Stimulated activated CD4-positive, alpha-beta T cell treated with anti-CD3 and anti-CD28 coated beads, Interleukin-4, amount 100 ng/mL, for 48 hours (primary cell): Measurements from ENCODE around the gene ZSCAN29.
A peak's percentile ranks its signal among the peaks of the same experiment; 100 is the strongest.
"Not testable (repeated sequence)": the region's sequence is repeated elsewhere in the genome, so short reads cannot be mapped to it uniquely, and the experiment has no call there.

ENCODE experiments used
- DNase-seq, 2 donors: peaks; one replicate each; pipeline ENCODE4 v3.0.0-alpha.2; 2020; ENCODE audit warnings: low read depth in 2 of 2

ZSCAN29 gene

DNA sequence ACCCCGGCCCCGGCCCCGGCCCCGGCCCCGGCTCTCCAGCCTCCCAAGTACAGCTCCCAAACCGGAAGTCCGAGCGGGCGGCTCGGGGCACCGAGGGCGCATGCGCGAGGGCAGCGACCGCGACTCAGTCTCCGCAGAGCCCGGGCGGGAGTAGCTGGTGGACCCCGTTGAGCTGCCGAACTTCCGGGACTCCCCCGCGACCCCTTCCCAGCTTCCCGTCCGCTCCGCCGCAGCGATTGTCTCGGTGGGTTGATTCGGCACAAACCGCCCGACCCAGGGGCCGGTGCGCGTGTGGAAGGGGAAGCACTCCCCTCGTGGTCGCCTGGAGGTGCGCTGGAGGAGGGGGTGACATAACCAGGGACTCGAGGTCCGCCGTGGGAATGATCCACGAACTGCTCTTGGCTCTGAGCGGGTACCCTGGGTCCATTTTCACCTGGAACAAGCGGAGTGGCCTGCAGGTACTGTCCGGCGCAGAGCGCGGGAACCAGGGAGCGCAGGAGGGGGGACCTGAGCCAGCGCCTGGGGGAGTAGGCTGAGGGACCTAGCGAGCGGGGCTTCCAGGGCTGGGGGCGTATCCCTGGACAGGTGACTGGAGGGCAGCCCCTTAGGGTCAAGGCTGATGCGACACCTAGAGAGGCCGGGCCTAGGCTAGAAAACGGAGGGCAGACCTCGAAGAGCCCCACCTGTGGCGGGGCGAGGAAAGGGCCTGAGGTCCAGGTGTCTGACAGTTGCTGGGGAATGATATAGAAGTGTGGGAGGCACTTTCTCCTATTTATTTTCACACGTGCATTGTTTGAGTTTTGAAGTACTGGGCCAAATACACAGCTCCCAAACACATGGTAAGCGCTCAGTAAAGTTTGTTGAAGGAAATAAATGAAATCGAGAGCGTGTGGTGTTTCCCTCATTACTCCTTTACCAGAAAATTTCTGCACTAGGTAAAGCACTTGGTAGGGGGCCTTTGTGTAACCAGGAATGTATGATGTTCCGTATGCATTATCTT lies at the start of gene ZSCAN29, which contains the start of gene TUBGCP4:
Gene ZSCAN29 (minus strand): TSS at position 69 of the 1,000 bp plus-strand sequence. CDS start 1,130 bp downstream, outside the sequence.
Gene TUBGCP4 (plus strand): TSS at position 127 of the 1,000 bp plus-strand sequence. CDS start 254 bp downstream, at position 381.
- peak; percentile 69 to 75 for DNase-seq

DNA sequence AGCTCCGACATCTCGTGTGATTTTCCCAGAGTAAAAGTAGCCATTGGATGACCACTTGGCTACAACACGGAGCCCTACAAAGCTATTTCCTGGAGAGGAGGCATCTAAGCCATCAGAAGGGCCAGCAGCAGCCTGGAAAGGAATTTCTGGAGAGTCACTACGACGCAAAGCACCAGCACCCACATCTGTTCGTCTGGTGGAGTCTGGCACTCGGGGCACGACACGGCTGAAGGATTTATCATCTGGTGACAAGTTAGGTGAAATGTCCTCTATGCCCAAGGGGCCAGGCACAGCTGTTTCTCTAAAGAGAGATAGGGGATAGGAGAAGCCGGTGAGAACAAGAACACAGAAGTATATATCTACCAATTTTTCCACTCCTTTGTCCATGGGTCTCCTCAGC lies 49.6 kb upstream of the ZSCAN29 start:
- no peak for DNase-seq

DNA sequence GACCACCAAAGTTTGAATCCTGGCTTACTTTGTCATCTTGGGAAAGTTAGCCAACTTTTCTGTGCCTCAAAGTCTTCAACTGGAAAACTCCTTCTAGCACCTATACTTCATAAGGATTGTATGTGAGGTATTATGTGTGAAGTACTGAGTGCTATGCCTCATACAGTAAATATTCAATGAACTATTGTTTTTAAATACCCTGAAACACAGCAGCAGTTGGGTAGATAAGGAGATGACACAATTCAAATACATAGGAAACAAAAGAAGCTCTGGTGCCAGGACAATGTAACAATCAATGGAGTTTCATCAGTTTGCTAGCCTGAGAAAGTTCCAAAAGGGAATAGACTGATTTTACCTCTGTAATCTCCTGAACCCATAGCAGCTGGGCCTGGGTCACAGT lies 43.4 kb upstream of the ZSCAN29 start:
- DNase-seq: no peak

DNA sequence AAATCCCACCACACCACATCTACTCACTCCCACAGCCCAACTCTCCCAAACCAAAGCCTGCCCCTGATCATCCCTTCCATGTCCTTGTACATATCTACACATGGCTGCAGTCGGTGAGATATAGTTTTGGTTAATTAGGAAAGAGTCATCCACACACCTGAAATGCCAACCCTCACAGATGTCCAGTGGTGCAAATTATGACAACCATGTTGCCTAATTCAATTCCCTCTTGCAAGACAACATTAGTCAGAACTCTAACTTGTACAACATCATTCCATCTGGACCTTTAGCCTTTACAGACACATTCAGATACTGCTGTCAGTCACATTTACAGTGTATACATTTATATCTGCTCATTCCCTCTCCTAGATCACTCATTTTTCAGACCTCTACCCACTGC lies 41.3 kb upstream of the ZSCAN29 start:
- no peak for DNase-seq

DNA sequence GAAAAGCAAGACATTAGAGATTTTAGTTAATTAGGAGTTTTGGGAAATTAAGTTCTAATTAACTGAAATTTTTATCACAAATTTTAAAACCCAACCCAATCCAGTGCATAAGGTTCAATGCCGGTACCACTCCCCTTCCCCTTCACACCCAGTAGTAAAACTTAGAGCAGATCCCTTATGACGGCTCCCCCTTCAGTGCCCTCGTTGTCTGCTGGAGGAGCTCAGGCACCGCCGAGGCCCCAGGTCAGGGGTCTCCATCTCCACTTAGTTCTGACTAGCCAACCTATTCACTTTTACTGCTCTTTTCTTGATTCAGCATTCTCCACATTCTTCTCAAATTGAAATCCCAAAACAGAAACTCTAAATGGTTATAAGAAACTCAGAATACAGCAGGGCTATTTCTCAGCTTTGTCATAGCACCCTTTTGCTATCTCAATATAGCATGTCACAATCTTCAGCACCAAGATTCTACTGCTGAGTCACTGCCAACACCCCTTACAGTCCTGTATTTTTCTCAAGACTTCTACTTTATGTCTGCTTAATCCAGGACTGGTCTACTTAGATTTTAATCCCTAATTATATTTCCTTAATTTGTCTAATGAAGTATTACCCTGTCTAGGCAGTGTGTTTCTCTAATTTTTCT lies 39.9 kb upstream of the ZSCAN29 start:
- DNase-seq: no peak

DNA sequence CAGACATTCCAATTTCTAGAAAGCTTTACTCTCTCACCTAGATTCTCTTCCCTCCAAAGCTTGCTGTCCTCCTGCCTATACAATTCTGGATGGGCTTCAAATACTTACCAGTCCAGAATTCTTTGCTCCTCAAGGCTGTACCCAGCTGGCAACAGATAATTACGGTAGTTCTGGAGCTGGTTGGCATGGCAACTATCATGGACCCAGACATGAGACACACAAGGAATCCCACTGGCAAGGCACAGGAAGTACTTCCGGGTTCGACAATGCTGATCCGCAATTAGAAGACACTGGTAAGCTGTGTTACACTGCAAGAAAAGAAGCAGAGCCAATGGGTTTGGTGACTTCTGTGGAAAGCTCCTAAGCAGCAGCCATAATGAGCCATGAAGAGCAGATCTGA lies 37.9 kb upstream of the ZSCAN29 start:
- no peak for DNase-seq

DNA sequence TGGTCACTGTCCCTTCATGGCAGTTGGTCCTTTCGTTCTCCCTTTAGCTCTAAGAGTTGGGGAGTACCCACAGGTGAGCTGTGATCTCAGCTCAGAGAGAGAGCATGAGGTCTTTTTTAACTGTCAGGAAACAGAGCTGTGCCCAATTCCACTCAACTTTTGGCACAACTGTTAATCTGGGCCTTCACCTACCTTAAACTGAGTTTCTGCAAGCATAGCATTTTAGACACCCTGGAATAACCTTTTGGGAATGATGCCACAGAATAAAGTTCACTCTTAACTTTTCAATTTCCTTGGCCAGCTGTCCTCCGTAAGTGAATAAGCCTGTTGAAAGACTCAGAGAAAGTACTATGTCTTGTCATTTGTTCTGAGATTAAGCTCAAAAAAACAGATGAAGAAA lies 36.0 kb upstream of the ZSCAN29 start:
- no peak for DNase-seq

DNA sequence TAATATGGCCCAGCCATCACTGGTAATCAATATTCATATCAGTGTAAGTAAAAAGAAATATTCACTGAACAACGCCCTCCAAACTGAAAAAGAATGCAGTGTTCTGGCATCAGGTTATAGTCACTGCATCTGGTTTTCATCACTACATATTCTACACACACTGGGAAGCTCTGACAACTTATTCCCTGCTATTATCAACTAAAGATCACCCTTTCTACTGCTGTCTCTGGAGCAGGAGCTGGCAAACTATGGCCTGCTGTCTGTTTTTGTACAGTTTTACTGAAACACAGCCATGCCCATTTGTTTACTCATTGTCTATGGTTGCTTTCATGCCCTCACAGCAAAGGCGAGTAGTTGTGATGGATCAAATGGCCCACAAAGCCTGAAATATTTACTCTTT lies 35.3 kb upstream of the ZSCAN29 start:
- no peak for DNase-seq

DNA sequence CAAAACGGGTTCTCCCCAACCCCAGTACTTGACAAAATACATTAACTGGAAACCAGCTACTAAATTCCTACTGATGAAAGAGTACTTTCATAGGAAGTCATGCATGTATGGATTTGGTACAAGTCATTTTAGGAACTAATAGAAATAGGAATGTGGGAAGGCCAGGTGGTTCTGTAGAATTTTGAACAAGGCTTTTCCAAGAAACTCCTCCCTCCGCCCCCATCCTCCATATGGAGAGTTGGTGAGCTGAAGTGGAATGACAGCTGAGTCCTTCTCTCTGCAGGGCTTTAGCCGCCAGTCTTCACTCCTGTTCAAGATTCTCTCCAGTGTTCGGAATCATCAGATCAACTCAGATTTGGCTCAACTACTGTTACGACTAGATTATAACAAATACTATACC lies 33.3 kb upstream of the ZSCAN29 start:
- DNase-seq: no peak

DNA sequence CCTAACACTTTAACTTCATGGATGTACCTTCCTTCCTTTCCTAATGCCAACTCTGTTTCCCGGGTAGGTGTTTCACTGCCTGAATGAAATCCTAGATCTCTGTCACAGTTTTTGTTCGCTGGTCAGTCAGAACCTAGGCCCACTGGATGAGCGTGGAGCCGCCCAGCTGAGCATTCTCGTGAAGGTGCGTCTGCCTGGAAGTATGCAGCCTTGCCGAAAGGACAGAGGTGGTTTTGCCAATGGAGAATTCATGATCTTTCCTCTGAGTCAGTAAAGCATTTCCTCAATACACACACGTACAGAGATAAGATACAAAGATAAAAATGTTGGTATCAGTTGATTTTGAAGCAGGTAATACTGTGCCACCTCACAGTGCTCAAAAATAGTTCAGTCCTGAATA lies 32.8 kb upstream of the ZSCAN29 start:
- DNase-seq: no peak

DNA sequence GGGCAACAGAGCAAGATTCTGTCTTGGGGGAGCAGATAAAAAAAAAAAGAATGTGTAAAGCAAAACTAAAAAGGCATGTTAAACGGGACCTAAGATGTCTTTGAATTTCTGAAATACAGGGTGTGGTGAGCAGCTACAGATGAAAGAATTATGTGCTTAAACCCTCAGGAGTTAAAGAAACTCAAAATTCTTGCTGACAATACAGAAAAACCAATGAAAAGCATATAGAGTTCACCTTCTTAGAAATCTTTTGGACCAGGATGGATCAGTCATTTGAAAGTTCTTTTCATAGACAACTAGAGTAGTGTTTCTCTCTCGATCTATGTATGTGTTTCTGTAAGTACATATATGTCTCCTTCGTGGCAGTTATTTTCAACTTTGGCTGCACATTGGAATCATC lies 31.4 kb upstream of the ZSCAN29 start:
- DNase-seq: no peak

DNA sequence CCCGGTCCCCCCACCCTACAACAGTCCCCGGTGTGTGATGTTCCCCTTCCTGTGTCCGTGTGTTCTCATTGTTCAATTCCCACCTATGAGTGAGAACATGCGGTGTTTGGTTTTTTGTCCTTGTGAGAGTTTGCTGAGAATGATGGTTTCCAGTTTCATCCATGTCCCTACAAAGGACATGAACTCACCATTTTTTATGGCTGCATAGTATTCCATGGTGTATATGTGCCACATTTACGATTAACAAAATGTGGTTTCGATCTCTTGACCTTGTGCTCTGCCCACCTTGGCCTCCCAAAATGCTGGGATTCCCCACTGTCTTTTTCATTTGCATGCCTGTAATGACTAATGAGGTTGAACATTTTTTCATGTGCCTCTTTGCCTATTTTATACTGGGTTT lies 22.7 kb upstream of the ZSCAN29 start:
- not testable (repeated sequence) for DNase-seq

DNA sequence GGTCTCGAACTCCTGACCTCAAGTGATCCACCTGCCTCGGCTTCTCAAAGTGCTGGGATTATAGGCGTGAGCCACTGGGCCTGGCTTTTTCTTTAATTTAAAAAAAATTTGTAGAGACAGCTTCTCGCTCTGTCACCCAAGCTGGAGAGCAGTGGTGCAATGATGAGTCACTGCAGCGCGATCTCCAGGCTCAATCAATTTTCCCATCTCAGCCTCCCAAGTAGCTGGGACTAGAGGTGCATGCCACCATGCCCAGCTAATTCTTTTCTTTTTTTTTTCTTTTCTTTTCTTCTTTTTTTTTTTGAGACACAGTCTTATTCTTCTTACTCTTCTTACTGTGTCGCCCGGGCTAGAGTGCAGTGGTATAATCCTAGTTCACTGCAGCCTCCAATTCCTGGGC lies 19.9 kb upstream of the ZSCAN29 start:
- no peak for DNase-seq

DNA sequence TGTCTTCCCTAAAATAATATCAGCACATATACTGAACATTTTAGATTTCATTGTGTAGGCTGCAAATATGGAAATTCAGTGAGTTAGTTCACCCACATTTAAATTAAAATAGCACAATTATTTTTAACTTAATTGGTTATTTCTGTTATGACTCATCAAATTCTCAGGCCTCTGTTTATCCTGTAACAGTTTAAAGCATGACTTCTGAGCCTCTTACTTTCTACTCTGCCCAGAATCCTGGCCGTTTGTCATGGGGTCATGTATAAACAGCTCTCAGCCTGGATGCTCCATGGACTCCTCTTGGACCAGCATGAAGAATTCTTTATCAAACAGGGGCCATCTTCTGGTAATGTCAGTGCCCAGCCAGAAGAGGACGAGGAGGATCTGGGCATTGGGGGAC lies 12.2 kb upstream of the ZSCAN29 start:
- no peak for DNase-seq

DNA sequence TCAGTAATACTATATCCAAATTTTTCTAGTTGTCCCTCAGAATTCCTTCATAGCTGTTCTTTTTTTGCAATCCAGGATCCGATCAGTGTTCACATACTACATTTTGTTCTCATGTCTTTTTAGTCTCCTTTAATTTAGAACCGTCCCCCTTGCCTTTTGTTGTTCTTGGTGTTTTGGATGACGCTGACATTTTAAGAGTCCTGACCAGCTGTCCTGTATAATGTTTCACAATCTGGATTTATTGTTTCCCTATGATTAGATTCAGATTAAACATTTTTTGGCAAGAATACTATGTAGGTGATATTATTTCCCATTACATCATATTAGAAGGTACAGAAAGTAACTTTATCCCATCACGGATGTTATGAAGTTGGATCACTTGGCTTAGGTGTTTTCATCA lies 11.5 kb upstream of the ZSCAN29 start:
- DNase-seq: no peak

DNA sequence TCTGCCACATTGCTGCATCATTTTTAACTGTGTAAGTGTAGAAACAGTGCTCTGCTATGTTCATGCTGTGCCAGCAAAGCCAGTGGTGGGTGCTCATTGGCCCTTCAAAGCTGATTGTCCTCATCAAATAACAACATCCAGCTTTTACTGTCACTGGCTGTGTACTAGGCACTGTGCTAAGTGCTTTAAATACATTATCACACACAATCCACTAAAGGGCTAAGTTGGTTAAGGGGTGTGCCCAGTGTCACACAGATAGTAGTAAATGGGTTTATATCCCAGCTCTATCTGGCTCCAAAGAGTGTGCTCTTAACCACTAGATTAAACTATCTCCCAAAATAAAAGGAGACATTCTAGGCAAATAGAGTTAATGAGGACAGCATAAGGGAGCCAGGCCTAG lies 7.8 kb upstream of the ZSCAN29 start:
- no peak for DNase-seq

DNA sequence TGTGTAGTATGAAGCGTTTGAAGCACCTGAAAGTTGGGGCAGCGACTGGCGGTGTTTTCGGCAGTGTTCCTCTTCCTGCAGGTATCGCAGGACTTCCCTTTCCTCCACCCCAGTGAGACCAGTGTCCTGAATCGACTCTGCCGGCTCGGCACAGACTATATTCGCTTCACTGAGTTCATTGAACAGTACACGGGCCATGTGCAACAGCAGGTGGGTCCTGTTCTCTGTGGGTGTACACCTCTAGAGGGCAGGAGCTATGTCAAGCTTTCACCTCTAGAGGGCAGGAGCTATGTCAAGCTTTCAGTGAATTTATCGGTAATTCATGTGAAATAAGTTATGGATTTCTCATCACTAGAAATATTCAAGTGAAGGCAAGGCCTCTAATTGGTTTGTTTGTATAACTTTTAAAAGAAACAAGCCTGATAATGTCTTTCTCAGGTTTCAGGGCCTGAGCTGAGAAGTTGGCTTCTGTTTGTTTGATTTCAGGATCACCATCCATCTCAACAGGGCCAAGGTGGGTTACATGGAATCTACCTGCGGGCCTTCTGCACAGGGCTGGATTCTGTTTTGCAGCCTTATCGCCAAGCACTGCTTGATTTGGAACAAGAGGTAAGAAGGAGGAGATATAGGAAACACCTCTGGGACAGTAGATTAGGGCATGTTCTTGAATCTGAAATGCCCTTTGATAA lies 5.3 kb upstream of the ZSCAN29 start:
- peak; percentile 21 to 24 for DNase-seq

DNA sequence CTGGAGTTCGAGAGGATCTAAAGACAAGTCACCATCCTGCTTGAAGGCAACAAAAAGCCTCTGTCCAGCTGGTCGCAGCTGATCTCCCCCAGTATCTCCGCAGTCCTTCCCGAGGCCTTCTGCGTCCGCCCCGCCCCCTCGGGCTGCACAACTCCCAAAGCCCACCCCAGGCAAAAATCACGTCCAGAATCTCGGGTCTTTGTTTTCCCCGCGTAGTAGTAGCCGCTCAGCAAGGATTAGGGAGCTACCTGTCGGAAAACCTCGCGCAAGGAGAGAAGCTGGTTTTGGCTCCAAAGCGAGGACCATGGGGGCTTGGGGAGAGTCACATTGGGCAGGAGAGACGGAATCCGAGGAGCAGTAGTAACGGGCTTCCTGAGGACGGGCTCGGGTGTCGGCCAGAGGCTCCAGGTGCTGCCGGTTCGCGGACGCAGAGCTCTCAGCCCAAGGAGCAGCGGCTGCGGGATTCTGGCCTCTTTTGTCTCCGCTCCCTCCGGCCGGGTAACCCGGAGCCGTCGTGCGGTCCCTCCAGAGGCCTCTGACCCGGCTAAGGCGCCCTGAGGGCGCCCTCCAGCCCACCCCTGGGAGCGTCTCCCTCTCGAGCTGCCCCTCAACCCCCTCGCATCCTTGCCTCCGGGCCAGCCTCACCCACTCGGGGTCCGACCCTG lies 401 bp downstream of the ZSCAN29 start:
- no peak for DNase-seq

DNA sequence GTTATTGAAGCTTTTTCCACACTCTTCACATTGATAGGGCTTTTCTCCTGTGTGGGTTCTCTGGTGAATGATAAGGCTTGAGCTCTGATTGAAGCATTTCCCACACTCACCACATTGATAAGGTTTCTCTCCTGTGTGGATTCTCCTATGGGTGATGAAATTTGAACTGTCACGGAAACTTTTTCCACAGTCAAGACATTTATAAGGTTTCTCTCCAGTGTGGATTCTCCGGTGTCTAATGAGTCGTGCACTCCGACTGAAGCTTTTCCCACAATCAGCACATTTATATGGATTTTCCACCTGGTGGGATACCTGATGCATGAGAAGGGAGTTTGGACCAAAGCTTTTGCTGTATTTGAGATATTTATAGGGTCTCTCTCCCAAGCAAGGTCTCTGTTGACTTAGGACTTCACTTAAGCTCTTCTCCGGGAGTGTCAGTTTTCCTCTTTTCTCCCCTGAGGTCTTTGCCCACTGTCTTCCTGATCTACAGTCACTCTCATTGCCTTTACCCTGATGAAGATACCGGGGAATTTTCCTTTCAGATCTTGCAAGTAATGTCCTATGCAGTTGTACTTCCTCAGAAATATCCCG lies 9.4 kb downstream of the ZSCAN29 start:
- no peak for DNase-seq

DNA sequence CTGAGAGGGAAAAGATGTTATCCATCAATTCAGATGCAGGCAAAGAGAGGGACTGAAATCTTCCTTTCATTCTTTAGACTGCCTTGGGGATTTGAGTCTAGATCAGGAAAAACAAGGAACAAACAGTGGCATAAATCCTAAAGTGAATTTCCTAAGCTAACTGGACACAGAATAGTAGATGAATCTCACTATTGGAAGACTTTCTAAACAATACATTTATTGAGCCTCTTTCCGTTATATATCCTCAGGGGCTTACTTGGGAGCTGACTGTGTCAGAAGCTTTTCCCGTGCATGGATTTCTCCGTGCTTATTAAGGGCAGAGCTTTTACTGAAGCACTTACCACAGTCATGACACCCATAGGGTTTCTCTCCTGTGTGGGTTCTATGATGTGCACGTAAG lies 10.0 kb downstream of the ZSCAN29 start:
- DNase-seq: no peak

DNA sequence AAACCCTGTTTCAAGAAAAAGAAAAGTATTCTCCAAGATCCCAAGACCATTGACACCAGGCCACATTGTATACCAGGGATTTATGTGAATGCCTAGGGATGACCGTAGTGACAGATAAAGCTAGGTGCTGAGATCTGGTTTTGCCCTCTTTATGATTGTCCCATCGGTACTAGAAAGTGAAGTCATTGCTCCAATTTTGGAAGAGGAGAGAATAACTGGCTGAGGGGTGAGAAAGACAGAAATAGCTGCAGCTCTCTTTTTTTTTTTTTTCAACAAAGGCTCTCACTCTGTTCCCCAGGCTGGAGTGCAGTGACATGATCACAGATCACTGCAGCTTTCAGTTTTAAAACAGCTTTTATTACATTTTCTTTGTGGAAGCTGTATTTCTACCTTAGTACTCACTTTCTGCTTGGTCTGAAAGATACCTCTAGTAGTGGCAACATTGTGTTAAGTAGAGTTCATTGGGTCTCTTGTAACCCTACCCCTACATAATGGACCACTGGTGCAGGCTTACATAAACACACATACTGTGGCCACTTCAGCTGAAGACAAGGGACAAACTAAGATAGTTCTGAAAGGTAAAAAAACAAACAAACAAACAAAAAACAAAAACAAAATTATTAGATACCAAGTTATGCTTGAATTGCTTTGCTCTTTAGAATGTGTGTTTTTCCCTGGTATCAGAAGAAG lies 18.0 kb downstream of the ZSCAN29 start:
- no peak for DNase-seq
